Measurements from ENCODE around the gene FGGY. TPM values are rescaled to one million over a fixed set of nuclear protein-coding genes. Genes with fewer than 3 reads are reported as not detected.

FGGY gene
- total RNA-seq, 1 donor from 2014 or later, result 31.2 TPM

GRCh38 chr1:59759156-59759925 is 462.4 kb downstream of the FGGY start:
- peak; percentile 77 for DNase-seq
- no peaks in the 10 kb centered on the region for H3K9me3 ChIP-seq (replicated peaks)
- H3K36me3 ChIP-seq, result no peaks in the 10 kb centered on the region
- H3K27me3 ChIP-seq (ENCODE audit: low read depth), result no peaks in the 10 kb centered on the region
- TF ChIP-seq, protein P1, sequence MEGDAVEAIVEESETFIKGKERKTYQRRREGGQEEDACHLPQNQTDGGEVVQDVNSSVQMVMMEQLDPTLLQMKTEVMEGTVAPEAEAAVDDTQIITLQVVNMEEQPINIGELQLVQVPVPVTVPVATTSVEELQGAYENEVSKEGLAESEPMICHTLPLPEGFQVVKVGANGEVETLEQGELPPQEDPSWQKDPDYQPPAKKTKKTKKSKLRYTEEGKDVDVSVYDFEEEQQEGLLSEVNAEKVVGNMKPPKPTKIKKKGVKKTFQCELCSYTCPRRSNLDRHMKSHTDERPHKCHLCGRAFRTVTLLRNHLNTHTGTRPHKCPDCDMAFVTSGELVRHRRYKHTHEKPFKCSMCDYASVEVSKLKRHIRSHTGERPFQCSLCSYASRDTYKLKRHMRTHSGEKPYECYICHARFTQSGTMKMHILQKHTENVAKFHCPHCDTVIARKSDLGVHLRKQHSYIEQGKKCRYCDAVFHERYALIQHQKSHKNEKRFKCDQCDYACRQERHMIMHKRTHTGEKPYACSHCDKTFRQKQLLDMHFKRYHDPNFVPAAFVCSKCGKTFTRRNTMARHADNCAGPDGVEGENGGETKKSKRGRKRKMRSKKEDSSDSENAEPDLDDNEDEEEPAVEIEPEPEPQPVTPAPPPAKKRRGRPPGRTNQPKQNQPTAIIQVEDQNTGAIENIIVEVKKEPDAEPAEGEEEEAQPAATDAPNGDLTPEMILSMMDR (IDR thresholded peaks at IDR 0.05; ENCODE audit: borderline replicate concordance), result peak; percentile 98
- peak overlapping the region; percentile 56 for H3K4me3 ChIP-seq
- intact Hi-C loops (cut with micrococcal nuclease), result loop anchor here (5.0 kb wide), 1 partner anchor 62 kb away; no protein-coding TSS in a partner anchor
- peak overlapping the region; percentile 72 for H3K27ac ChIP-seq (replicated peaks)
- peaks cover 22% of the 10 kb centered on the region for H3K4me1 ChIP-seq

GRCh38 chr1:59761443-59761842 is 464.5 kb downstream of the FGGY start:
- Histone ChIP-seq H3K27ac (replicated peaks) (no peak overlapping the region), H3K4me1 (peaks cover 22% of the 10 kb centered on the region), H3K27me3 (ENCODE audit: low read depth) (no peaks in the 10 kb centered on the region), H3K4me3 (no peak overlapping the region), H3K9me3 (replicated peaks) (no peaks in the 10 kb centered on the region), H3K36me3 (no peaks in the 10 kb centered on the region)
- intact Hi-C loops (cut with micrococcal nuclease), result loop anchor here (10.0 kb wide), 1 partner anchor 1027 kb away; no protein-coding TSS in a partner anchor
- DNase-seq, result no peak
- TF ChIP-seq, protein P1 (IDR thresholded peaks at IDR 0.05; ENCODE audit: borderline replicate concordance), result no peak

GRCh38 chr1:59763418-59763817 is 466.5 kb downstream of the FGGY start:
- intact Hi-C loops (cut with micrococcal nuclease), result loop anchor here (10.0 kb wide), 1 partner anchor 1029 kb away; no protein-coding TSS in a partner anchor
- TF ChIP-seq, protein P1 (IDR thresholded peaks at IDR 0.05; ENCODE audit: borderline replicate concordance), result no peak

GRCh38 chr1:59765011-59765730 is 468.3 kb downstream of the FGGY start:
- no peak for DNase-seq
- no peaks in the 10 kb centered on the region for H3K27me3 ChIP-seq (ENCODE audit: low read depth)
- TF ChIP-seq, protein P1 (IDR thresholded peaks at IDR 0.05; ENCODE audit: borderline replicate concordance), result no peak
- H3K4me1 ChIP-seq, result no peaks in the 10 kb centered on the region
- no peaks in the 10 kb centered on the region for H3K9me3 ChIP-seq (replicated peaks)
- no peak overlapping the region for H3K4me3 ChIP-seq
- H3K27ac ChIP-seq (replicated peaks), result no peak overlapping the region
- no peaks in the 10 kb centered on the region for H3K36me3 ChIP-seq
- intact Hi-C loops (cut with micrococcal nuclease), result loop anchor here (10.0 kb wide), 1 partner anchor 1030 kb away; no protein-coding TSS in a partner anchor

More at GRCh38 chr1:59763418-59763817, 466.5 kb downstream of the FGGY start:
- H3K27me3 ChIP-seq (ENCODE audit: low read depth), result no peaks in the 10 kb centered on the region
- no peaks in the 10 kb centered on the region for H3K36me3 ChIP-seq
- H3K9me3 ChIP-seq (replicated peaks), result no peaks in the 10 kb centered on the region
- H3K27ac ChIP-seq (replicated peaks), result no peak overlapping the region
- H3K4me1 ChIP-seq, result peaks cover 14% of the 10 kb centered on the region
- no peak for DNase-seq
- H3K4me3 ChIP-seq, result no peak overlapping the region

GRCh38 chr1:59766227-59766855 is 469.4 kb downstream of the FGGY start:
- Histone ChIP-seq H3K36me3 (no peaks in the 10 kb centered on the region), H3K4me3 (no peak overlapping the region), H3K4me1 (no peaks in the 10 kb centered on the region), H3K27ac (replicated peaks) (no peak overlapping the region), H3K9me3 (replicated peaks) (no peaks in the 10 kb centered on the region), H3K27me3 (ENCODE audit: low read depth) (no peaks in the 10 kb centered on the region)
- intact Hi-C loops (cut with micrococcal nuclease), result loop anchor here (10.0 kb wide), 1 partner anchor 1032 kb away; no protein-coding TSS in a partner anchor
- TF ChIP-seq, protein P1 (IDR thresholded peaks at IDR 0.05; ENCODE audit: borderline replicate concordance), result no peak
- no peak for DNase-seq

Data from left ventricle myocardium inferior (tissue), 1 donor.